PC-3 (cell line): ENCODE results near the gene PPP1R14C. TPM values are rescaled to one million over a fixed set of nuclear protein-coding genes. Genes with fewer than 3 reads are reported as not detected.

Experiments used
- ATAC-seq: fragments of 200-7000 bp; cut with Tn5 transposase; 2 replicates; pipeline ENCODE4 v1.9.1; 2020; ENCODE audit warnings: mild to moderate bottlenecking, moderate library complexity
- BruUV-seq: library from RNA; stranded (reverse); fragments of 400-500 nt; replicated peaks from 2 replicates; lab custom pipeline; 2021; lab: Mats Ljungman, UMichigan
- CTCF ChIA-PET: fragments of 300-600 bp; sonication (Branson Sonifier 250); formaldehyde crosslinking; loops from one replicate; lab custom pipeline; 2022; ENCODE audit warnings: antibody characterized with exemption; lab: Charles Lee
- POLR2A ChIA-PET: fragments of 300-600 bp; sonication (Branson Sonifier 250); formaldehyde crosslinking; loops from one replicate; lab custom pipeline; 2022; ENCODE audit warnings: antibody characterized with exemption; ENCODE audit not compliant: unreplicated experiment; lab: Charles Lee
- DNase-seq: peaks from one replicate; pipeline ENCODE4 v3.0.0-alpha.2; 2015
- H2AFZ ChIP-seq: fragments of 300-600 bp; sonication (generic); 2 replicates; pipeline ENCODE4 v1.6.0; 2016; ENCODE audit warnings: antibody characterized with exemption, low read length
- H3F3A ChIP-seq: fragments of 300-600 bp; sonication (generic); one replicate; pipeline ENCODE4 v1.6.0; 2017; ENCODE audit warnings: antibody characterized with exemption, low read length, control low read depth, mild to moderate bottlenecking; ENCODE audit not compliant: unreplicated experiment
- H3K27ac ChIP-seq: fragments of 300-600 bp; sonication (generic); 2 replicates; pipeline ENCODE4 v1.5.1; 2016; ENCODE audit warnings: mild to moderate bottlenecking, low read length
- H3K27me3 ChIP-seq: fragments of 300-600 bp; sonication (generic); 2 replicates; pipeline ENCODE4 v1.6.1; 2016; ENCODE audit warnings: low read length, mixed read lengths
- H3K36me3 ChIP-seq: fragments of 300-600 bp; sonication (generic); 2 replicates; pipeline ENCODE4 v1.6.1; 2016; ENCODE audit warnings: low read depth, mixed run types, low read length, mixed read lengths
- H3K4me1 ChIP-seq: fragments of 300-600 bp; sonication (generic); 2 replicates; pipeline ENCODE4 v1.5.1; 2016; ENCODE audit warnings: low read length; ENCODE audit not compliant: insufficient read depth
- H3K4me2 ChIP-seq: fragments of 300-600 bp; sonication (generic); 2 replicates; pipeline ENCODE4 v1.6.0; 2016; ENCODE audit warnings: low read length
- H3K4me3 ChIP-seq: fragments of 300-600 bp; sonication (generic); 2 replicates; pipeline ENCODE4 v1.5.1; 2016; ENCODE audit warnings: mild to moderate bottlenecking, low read length, mixed read lengths
- H3K79me2 ChIP-seq: fragments of 300-600 bp; sonication (generic); 2 replicates; pipeline ENCODE4 v1.6.1; 2017; ENCODE audit warnings: low read length, mixed read lengths
- H3K9ac ChIP-seq: fragments of 300-600 bp; sonication (generic); 2 replicates; pipeline ENCODE4 v1.6.0; 2016; ENCODE audit warnings: mild to moderate bottlenecking, low read length
- H3K9me2 ChIP-seq: fragments of 300-600 bp; sonication (generic); replicated peaks from 2 replicates; pipeline ENCODE4 v1.6.1; 2016; ENCODE audit warnings: mixed run types, low read length, mixed read lengths
- H3K9me3 ChIP-seq: fragments of 300-600 bp; sonication (generic); 2 replicates; pipeline ENCODE4 v1.6.1; 2016; ENCODE audit warnings: low read length, mixed read lengths
- H4K20me1 ChIP-seq: fragments of 300-600 bp; sonication (generic); 2 replicates; pipeline ENCODE4 v1.6.1; 2016; ENCODE audit warnings: low read length, mixed read lengths
- CTCF ChIP-seq: fragments of 300-600 bp; sonication (generic); conservative IDR thresholded peaks from 2 replicates; pipeline ENCODE4 v1.5.1; 2017; ENCODE audit warnings: antibody characterized with exemption, low read depth, mild to moderate bottlenecking, low read length
- EZH2 ChIP-seq: fragments of 300-600 bp; sonication (generic); IDR thresholded peaks from one replicate; pipeline ENCODE4 v1.6.1; 2017; ENCODE audit warnings: antibody characterized with exemption, mild to moderate bottlenecking, low read length; ENCODE audit not compliant: unreplicated experiment
- EZH2phosphoT487 ChIP-seq: fragments of 300-600 bp; sonication (generic); IDR thresholded peaks from 2 replicates; pipeline ENCODE4 v1.6.1; 2018; ENCODE audit warnings: mild to moderate bottlenecking, antibody characterized with exemption, low read length, borderline replicate concordance
- intact Hi-C: fragments of 100-400 bp; cut with micrococcal nuclease; formaldehyde crosslinking; loops from 2 replicates; pipeline ENCODE4 v1.9.0; 2023
- total RNA-seq: library from RNA; depleted of rRNA; stranded (reverse); fragments of >200 nt; gene quantifications from 2 replicates; pipeline ENCODE4 v1.2.3, GENCODE V29; 2014

The PPP1R14C gene
- total RNA-seq, 1 experiment from 2014 or later, result 1.1 TPM

DNA sequence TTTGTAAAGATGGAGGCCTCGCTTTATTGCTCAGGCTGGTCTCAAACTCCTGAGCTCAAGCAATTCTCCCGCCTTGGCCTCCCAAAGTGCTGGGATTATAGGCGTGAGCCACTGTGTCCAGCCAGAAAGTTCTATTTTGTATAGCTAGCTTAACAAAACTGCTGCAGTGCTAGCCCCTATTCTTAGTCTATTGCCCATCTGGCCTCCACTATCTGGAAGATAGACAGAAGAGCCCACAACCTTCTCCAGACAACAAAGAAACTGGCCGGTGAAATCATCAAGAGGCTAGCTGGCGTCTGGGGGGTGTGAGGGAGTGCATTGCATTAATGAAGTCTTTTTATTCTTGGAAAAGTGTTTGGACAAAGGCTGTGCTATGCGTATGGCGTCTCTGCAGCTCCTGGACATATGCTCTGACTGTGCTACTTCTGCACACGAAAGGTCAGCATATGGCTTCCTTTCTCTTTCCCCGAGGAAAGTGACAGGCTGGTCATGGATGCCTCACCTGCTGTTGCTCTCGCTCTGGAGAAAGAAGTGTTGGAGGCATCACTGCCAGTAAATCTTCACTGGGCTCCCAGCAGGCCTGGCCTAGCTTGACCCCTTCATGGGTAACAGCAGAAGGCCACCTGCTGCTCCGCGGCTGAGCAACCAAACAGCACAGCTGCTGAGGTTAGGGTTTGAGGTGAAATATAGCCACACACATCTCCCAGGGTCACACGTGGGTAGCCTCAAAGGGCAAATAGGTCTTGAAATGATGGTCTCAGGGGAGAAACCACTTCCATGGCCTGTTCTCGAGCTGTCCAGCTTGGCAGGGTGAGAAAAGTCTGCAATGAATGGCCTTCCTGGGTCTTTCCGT, 130.8 kb downstream of the PPP1R14C start:
- Histone ChIP-seq H3K79me2 (no peaks in the 10 kb centered on the region), H3K4me3 (no peak overlapping the region), H3K9me2 (no peaks in the 10 kb centered on the region), H3K36me3 (no peaks in the 10 kb centered on the region), H3K4me2 (no peak overlapping the region), H2AFZ (no peak overlapping the region), H3K4me1 (peaks cover 12% of the 10 kb centered on the region; the same call in 1 of the 2 replicates), H4K20me1 (no peaks in the 10 kb centered on the region), H3K9ac (no peak overlapping the region), H3F3A (no peaks in the 10 kb centered on the region), H3K9me3 (no peaks in the 10 kb centered on the region), H3K27ac (no peak overlapping the region), H3K27me3 (no peaks in the 10 kb centered on the region)
- no TSS peak for BruUV-seq
- DNase-seq (no peak), ATAC-seq (no peak)
- no peak for TF ChIP-seq EZH2
- no peak for TF ChIP-seq EZH2phosphoT487
- TF ChIP-seq CTCF, result no peak
- intact Hi-C loops, result no loop called here
- CTCF ChIA-PET, result no interaction called here
- POLR2A ChIA-PET, result no interaction called here

DNA sequence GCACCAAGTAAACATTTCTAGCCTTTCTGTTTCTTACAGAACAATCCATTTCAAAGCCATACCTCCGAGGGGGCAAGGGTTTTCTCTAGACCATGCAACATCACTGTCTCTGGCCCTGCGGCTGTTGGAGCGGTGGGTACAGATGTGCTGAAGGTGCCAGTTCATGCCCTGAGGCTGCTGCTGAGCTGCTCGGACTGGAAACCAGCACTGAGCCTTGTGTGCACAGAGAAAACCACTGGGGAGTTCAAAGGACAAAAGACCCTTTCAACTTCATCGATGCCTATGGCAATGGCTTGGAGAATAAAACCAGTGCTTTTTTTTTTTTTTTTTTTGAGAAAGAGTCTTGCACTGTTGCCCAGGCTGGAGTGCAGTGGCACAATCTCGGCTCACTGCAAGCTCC, 132.6 kb downstream of the PPP1R14C start:
- peaks cover under 1% of the 10 kb centered on the region; the same call in 1 of the 2 replicates for H3K4me1 ChIP-seq

More for the DNA sequence above, 132.6 kb downstream of the PPP1R14C start:
- BruUV-seq, result no TSS peak
- Histone ChIP-seq H4K20me1 (no peaks in the 10 kb centered on the region), H3K27ac (no peak overlapping the region), H3K36me3 (no peaks in the 10 kb centered on the region), H2AFZ (no peak overlapping the region), H3K79me2 (no peaks in the 10 kb centered on the region), H3K4me3 (no peak overlapping the region), H3K4me2 (no peak overlapping the region), H3K9me3 (no peaks in the 10 kb centered on the region), H3F3A (no peaks in the 10 kb centered on the region), H3K9me2 (no peaks in the 10 kb centered on the region), H3K9ac (no peak overlapping the region), H3K27me3 (no peaks in the 10 kb centered on the region)
- no peak for TF ChIP-seq EZH2
- TF ChIP-seq EZH2phosphoT487, result no peak
- no peak for TF ChIP-seq CTCF
- DNase-seq (no peak), ATAC-seq (no peak)
- ChIA-PET POLR2A (no interaction called here), CTCF (no interaction called here)
- intact Hi-C loops, result no loop called here
